Left ventricle myocardium superior (tissue), 1 donor: Measurements from ENCODE around the gene CCDC160. TPM values are rescaled to one million over a fixed set of nuclear protein-coding genes. Genes with fewer than 3 reads are reported as not detected.
"Not testable (repeated sequence)": the region's sequence is repeated elsewhere in the genome, so short reads cannot be mapped to it uniquely, and the experiment has no call there.

Source experiments
- ATAC-seq: fragments of 200-7000 bp; cut with Tn5 transposase; one replicate; pipeline ENCODE4 v1.9.1; 2020; ENCODE audit warnings: mild to moderate bottlenecking, moderate library complexity
- DNase-seq: peaks from one replicate; pipeline ENCODE4 v3.0.0-alpha.2; 2020
- intact Hi-C: fragments of 100-400 bp; cut with micrococcal nuclease; formaldehyde crosslinking; loops from one replicate; pipeline ENCODE4 v1.11.0; 2022
- long read RNA-seq: library from polyadenylated mRNA; unstranded; transcript quantifications from one replicate; pipeline ENCODE4 v2.0.0, GENCODE V29; 2021
- total RNA-seq: library from RNA; stranded (reverse); fragmentation: NEBNext Ultra II Directional; extraction: Animal tissue kit (Norgen Biotek cat#: 25700); gene quantifications from one replicate; pipeline ENCODE4 v1.2.1, GENCODE V29; 2021
- donor health status: DM: no; HTN: yes; CAD: no; lungs with severe emphysema.

The CCDC160 gene
- total RNA-seq, result not detected
- long read RNA-seq, result 0 reads

DNA sequence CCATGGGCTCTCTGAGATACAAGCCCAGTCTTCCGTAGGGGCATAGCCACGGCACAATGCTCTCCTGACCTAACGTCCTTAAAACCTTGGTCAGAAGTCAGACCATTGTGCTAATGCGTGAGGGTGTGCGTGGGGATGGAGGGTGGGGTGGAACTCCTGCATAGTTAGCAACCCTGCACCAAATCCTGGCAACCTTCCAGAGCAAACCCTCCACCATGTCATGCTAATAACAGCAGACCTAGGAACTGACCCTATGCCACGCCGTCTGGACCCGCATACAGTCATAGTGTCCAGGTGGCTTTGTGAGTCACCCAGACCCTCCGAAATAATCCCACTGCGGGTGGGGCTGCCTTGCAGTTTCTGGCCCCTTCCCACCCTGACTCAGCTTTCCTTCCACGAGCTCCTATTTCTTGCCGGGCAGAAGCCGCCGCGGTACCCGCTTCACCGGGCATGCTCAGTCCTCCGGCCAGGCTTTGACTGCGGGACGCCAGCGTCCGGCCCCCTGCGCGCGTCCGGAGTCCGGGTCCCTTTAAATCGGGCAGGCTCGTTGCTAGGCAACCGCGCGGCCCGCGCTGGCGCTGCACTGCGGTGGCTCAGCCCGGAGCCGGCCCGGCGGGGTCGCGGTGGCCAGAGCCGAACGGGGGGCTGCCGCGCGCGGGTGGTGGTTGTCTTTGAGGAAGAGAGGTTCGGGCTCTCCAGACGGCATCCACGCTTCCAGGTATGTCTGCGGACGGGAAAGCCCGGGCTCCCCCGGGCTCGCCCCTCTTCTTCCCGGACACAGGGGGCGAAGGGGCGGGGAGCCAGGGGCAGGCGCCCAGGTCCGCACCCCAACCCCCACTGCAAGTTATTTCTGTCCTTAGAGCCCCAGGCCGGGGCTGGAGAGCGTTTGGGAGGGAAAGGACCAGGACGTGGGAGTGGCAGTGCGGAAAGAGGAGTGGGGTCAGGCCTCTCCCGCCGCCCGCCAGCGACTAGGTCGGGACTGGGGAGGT, at the start of gene CCDC160:
CCDC160 (plus strand) TSS at position 557 of the 989 bp plus-strand sequence. CDS start 7,619 bp downstream, outside the sequence.
- DNase-seq (peak; percentile 77), ATAC-seq (peak; percentile 77)
- intact Hi-C loops, result no loop called here

DNA sequence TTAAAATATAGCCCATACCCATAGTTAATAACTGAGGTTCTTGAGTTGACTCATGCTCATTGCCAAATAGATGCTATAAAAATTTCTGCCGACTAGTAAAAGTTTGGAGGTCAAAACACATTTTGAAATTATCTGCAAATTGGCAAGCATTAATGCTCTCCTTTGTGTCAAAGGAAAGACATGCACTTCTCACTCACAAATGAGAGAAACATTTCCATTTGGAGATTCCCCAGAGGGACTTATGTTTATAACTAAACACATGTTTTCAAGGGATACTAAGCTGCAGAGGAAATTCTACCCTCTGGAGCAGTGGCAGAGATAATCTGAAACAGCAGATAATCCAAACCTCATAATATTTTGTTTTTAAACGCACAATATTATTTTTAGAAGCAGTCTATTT, 45.7 kb upstream of the CCDC160 start:
- no peak for ATAC-seq
- intact Hi-C loops, result no loop called here
- DNase-seq, result no peak

DNA sequence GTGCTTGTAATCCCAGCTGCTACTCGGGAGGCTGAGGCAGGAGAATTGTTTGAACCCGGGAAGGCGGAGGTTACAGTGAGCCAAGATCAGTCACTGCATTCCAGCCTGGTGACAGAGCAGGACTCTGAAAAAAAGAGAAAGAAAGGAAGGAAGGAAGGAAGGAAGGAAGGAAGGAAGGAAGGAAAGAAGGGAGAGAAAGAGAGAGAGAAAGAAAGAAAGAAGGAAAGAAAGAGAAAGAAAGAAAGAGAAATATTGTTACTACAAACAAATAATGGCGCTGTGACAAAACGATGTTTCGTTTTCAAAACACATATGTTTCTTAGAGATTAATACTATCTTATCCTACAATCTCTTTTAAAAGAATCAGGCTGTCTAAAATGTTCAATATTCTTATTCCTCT, 42.1 kb upstream of the CCDC160 start:
- ATAC-seq (no peak), DNase-seq (no peak)
- intact Hi-C loops, result no loop called here

DNA sequence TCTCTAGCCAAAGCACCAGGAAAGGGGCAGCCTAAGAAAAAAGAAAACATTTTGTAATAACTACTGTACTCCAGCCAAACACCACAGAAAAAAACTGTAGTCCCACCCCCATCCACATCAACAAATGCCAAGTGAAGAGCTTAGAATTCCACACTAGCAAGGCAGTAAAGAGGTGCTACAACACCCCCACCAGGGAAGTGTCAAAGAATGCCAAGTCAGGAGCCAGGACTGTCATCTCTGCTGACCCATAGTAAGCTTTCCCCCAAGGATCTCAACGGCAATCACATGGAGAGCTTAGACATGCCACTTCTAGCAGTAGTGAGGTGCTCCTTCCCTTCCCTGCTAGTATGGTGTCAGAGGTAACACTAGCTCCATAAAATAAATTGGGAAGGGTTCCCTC, 34.4 kb upstream of the CCDC160 start:
- no peak for DNase-seq
- intact Hi-C loops, result no loop called here
- ATAC-seq, result no peak

DNA sequence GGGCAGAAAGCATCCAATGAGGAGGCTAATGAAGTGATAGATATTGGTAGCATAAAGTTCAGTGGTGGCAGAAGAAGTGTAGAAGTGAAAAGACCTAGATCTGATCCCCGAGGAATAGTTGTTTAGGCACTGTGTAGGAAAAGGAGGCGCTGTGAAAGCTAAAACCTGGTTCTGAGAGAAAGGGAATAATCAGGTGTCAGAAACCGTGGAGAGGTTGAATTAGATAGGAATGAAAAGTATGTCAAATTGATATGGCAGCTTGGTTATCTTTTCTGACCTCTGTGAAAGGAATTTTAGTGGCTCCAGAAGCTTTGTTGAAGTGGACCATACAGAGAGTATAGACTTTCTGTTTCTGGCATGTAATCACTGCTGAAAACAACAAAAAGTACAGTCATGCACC, 30.8 kb upstream of the CCDC160 start:
- ATAC-seq, result no peak
- intact Hi-C loops, result no loop called here

DNA sequence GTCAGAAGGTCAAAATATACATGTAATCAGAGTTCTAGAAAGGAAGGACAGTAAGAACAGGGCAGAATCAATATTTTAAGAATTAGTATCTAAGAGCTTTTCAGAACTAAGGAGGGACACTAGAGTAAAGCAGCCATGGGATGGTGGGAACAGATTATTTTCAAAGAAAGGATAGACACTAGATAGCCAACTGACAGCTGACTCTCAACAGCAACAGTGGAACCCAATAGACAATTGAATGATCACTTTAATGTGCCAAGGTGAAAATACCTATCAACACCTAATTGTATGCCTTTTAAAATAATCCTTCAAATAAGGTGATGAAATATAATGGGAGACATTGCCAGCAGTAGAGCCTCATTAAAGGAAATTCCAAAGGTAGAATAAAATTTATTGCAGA, 26.5 kb upstream of the CCDC160 start:
- no peak for ATAC-seq
- DNase-seq, result no peak
- intact Hi-C loops, result no loop called here

More for the DNA sequence above, 30.8 kb upstream of the CCDC160 start:
- no peak for DNase-seq

DNA sequence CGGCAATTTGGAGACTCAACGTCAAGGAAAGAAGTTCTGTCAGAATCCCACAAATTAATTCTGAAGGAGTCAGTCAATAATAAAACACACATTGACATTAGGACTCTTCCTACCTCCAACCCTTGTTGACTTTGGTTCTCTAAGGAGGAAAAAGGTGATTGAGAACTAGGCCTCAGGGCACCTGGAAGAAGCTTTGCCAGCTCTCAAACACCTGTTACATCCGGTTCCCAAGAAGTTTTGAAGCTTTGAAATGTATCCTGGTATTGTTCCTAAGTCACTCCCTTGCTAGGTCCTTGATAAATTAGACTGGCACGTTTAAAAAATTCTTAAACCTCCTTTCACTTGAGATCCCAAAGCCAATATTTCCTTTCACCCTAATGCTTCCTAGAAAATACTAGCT, 1.7 kb upstream of the CCDC160 start:
- intact Hi-C loops, result no loop called here
- ATAC-seq (no peak), DNase-seq (no peak)

DNA sequence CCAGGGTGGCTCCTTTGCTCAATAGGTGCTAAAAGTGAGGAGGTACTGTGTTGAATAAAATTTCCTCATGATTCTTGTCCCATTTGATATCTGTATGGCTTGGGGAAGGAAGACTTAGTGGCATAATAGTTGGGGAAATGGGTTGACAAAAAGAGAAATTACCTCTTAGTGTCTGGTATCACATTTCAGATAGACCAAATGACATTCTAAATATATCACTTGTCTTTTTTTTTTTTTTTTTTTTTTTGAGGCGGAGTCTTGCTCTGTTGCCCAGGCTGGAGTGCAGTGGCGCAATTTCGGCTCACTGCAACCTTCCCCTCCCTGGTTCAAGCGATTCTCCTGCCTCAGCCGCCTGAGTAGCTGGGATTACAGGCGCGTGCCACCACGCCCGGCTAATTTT, 1.2 kb downstream of the CCDC160 start:
- DNase-seq, ATAC-seq, intact Hi-C loops: not testable (repeated sequence)

DNA sequence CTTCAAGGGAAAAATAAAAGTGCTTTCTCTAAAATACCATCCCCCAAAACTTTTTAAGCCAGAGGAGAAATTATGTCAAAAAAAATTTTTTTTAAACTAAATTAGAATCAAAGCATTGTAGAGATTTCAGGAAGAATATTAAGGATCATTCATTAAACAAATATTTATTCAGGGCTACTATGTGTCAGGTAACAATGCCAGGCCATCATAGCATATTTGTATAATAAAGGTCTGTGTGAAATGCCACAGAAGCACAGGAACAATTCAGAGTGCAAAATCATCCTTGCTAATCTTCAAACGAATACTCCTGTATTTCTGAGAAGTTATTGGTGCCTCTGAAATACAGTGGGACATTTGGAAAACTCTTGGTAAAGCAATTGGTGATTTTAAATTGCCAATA, 2.0 kb downstream of the CCDC160 start:
- DNase-seq, result no peak
- no peak for ATAC-seq
- intact Hi-C loops, result no loop called here

DNA sequence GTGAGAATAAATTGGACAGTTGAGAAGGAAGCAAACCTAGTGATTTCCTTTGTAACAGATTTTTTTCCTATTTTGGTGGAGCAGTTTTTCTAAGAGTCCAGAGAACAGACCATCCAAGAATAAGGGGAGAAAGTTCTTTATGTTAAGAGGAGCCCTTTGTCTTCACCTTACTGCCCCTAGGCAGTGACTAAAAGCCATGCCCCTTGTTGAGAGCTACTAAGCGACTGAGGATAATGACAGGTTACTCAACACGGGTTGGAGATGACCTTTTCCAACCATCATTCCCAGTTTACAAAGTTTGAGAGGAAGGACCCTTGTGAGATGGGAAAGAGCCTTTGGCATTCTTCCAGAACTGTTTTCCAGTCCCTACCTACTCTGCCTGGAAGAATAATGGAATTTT, 3.2 kb downstream of the CCDC160 start:
- DNase-seq, result no peak
- no peak for ATAC-seq
- intact Hi-C loops, result no loop called here

DNA sequence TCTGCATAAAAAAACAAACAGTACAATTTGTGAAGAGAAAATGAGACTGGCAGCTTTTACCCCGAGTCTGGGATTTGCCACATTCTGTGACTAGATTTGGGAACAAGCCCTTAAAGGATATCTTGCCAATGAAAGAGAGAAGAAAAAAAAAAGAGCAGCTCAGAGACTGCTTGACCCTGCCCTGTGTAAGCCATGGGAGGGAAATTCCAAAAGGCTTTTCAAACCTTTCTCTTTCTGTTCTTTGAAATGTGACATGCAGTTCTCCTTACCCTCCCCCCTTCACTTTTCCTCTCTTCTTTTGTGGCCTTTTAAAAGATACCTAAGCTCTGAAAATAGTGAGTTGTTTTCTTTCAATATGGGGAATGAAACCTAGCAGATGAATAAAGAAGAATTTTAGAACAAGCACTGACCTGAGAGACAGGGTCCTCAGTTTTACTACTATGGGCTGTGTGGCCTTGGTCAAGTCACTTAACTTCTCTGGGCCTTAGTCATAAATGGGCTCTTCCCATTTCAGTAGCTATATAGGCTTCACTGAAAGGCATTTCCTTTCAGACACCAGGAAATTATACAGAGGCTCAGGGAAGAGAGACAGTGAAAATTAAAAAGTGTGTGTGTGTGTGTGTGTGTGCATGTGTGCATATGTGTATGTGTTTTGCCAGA, 5.1 kb downstream of the CCDC160 start:
- DNase-seq (no peak), ATAC-seq (no peak)
- intact Hi-C loops, result no loop called here

DNA sequence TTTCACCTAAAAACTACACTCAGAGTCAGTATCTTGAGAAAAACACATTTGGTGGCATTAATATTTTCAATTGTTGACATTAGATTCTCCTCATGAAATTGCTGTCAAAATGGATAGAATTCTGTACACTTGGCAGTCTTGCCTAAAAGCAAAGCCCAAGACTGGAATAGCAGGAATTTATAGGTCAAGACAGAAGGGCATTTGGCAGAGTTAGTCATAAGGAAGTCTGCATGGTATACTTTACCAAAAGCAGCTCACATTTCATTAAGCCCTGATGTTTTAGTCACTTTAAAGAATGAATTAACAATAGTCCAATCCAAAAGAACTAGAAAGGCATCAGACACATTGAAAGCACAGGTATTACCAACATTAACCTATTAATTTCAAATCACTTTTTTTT, 7.1 kb downstream of the CCDC160 start:
- intact Hi-C loops, result no loop called here
- ATAC-seq, result no peak
- DNase-seq, result no peak

DNA sequence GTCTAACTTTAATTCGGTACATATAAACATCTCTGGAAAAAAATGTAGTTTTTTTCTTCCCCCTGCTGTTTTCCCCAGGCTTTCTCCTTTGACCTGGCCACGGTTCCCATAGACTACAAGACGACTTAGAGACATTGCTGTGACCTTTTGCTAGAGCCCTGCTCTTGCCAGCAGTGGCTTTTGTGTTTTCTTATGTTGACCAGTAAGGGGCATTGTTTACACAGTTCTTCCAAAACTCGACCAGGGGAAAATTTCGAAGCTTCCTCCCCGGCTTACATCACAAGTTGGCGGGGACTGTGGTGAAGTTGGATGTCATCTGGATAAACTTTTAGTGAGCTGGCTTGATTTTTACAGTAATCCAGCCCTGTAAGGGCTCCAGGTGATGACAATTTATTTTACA, 9.3 kb downstream of the CCDC160 start:
- ATAC-seq (no peak), DNase-seq (no peak)
- intact Hi-C loops, result no loop called here

DNA sequence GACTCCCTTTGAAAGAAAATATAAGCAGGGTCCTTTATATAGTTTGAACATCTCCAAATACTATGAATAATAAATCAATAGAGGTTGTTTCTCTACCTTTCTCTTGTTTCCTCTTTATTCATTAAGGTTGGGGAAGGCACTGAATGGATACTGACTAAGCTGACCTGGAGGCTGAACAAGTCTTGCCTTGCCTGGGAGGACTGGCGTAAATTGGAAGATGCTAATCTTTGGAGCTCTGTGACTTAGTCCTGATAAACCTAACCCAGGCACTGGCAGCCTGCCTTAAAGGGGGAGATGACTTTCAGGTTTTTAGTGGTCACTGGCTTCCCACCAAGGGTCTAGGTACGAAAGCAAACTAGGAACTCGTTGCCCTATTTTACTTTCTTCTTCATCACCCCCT, 10.5 kb downstream of the CCDC160 start:
- no peak for DNase-seq
- intact Hi-C loops, result no loop called here
- ATAC-seq, result no peak

DNA sequence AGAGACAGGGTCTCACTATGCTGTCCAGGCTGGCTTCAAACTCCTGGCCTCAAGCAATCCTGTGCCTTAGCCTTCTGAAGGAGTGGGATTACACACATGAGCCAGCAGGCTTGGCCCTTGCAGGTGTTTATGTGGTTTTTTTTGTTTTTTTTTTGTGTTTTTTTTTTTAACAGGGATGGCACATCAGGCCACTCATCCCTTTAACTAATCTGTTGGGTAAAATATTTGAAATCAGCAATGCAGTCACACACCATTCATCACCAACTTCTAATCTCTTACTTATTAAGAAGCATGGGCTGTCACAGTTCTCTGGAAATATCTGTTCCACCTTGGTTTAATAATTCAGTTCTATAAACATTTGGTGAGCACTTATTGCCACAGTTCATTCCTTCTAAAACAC, 12.3 kb downstream of the CCDC160 start:
- ATAC-seq (no peak), DNase-seq (no peak)
- intact Hi-C loops, result no loop called here

DNA sequence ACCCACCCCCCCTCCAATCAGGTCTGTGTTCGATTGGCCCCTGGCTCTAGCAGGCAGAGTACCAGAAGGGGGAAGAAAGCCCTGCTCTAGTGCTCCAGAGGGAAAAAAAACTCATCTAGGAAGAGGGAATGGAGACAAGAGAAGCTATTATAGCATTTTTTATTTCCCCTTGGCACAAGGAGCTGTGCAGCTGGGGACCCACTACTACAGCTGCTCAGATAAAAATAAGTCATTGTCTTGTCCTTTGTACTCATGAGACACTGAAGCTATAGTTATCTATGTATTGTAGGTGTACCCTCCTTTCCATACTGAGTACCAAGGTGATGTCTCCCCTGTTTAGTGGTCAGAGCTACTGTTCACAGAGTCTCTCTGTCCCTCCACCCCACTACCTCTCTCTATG, 14.3 kb downstream of the CCDC160 start:
- intact Hi-C loops, result no loop called here
- ATAC-seq, result no peak
- no peak for DNase-seq

DNA sequence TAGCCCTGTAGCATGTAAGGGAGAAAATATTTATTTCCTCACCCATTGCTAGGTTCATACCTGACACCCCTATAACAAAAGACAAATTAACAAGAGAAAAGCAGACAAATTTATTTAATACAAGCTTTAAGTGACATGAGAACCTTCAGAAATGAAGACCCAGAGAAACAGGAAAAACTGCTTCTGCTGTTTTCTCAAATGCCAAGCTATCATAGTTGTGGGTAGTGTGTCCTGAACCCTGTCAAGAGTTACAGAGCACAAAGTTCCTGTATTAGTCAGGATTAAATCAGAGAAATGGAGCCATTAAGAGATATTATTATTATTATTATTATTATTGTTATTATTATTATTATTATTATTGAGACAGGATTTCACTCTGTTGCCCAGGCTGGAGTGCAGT, 17.5 kb downstream of the CCDC160 start:
- ATAC-seq (no peak), DNase-seq (no peak)
- intact Hi-C loops, result no loop called here

DNA sequence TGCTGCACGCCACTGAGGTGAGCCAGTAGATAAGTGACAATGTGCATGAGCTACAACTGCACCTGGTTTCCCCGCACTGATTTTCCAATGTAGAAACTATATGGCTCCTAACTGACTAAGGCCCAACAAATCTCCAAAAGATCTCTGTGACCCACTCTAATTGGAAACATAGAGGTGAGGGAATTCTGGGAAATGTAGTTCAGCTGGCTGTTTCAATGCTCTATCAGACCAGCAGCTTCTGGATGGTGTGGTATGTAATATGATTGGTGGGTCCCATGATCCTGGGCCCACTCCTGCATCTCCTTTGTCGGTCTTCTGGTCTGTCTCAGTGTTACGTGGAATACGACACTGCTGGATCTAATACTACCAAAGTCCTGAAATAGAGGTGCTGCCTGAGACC, 18.6 kb downstream of the CCDC160 start:
- ATAC-seq, result no peak
- intact Hi-C loops, result no loop called here
- DNase-seq, result no peak

DNA sequence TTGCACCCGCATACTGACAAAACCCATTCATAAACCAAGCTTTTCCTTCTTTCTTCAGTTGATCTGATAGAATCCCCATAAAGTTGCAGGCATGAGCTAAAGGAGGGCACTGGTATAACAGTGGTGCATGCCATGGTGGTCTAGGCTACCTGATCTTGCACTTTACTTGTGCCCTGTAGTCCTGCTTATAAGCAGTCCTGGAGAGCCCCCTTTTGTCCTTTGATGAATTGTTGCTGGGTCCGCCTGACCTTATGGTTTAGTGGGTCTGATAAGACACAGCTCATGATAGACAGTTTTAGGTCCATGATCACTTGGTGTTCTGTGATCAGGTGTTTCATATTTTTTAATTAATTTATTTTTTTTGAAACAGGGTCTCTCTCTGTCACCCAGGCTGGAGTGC, 19.7 kb downstream of the CCDC160 start:
- ATAC-seq, result no peak
- intact Hi-C loops, result no loop called here
- no peak for DNase-seq

DNA sequence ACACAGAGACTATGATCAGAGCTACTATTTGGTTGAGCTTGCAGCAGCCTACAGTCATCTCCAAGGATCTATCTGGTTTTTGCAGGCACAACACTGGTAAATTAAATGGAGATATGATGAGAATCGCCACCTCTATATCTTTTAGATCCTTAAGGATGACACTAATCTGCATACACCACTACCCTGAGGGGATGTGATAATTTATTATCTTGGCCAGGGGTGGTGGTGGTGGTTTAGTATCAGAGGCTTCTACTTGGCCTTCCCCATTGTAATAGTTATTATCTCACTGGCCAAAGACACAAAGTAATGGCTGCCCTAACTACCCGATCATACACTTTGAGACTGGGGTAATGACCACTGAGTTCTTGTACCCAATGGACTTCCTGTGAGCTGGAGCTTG, 21.2 kb downstream of the CCDC160 start:
- ATAC-seq, result no peak
- intact Hi-C loops, result no loop called here
- DNase-seq, result no peak

DNA sequence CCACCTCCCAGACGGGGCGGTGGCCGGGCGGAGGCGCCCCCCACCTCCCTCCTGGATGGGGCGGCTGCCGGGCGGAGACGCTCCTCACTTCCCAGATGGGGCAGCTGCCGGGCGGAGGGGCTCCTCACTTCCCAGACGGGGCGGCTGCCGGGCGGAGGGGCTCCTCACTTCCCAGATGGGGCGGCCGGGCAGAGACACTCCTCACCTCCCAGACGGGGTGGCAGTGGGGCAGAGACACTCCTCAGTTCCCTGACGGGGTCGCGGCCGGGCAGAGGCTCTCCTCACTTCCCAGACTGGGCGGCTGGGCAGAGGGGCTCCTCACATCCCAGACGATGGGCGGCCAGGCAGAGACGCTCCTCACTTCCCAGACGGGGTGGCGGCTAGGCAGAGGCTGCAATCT, 49.0 kb downstream of the CCDC160 start:
- ATAC-seq, DNase-seq, intact Hi-C loops: not testable (repeated sequence)
